HepG2 (cell line): ENCODE results near the gene CFAP73. TPM values are rescaled to one million over a fixed set of nuclear protein-coding genes. Genes with fewer than 3 reads are reported as not detected.

Experiments used
- CBX1 ChIP-seq: IDR thresholded peaks from one replicate; pipeline ENCODE4 v1.6.1; 2016; ENCODE audit warnings: antibody characterized with exemption, low read depth
- CENPBD1 ChIP-seq: sonication (generic); formaldehyde crosslinking; IDR thresholded peaks from 2 replicates; pipeline ENCODE4 v1.8.0; 2022; ENCODE audit warnings: missing genetic modification reagents, low read depth, mild to moderate bottlenecking, borderline replicate concordance
- ISX ChIP-seq: sonication (generic); formaldehyde crosslinking; conservative IDR thresholded peaks from 2 replicates; pipeline ENCODE4 v1.5.0; 2020; ENCODE audit warnings: missing genetic modification reagents
- KDM5A ChIP-seq: fragments of 200-600 bp; sonication (generic); IDR thresholded peaks from 2 replicates; pipeline ENCODE4 v1.7.0; 2018; ENCODE audit warnings: antibody characterized with exemption, mild to moderate bottlenecking, low read length, borderline replicate concordance
- NPAS2 ChIP-seq: sonication (generic); formaldehyde crosslinking; IDR thresholded peaks from 2 replicates; pipeline ENCODE4 v1.8.0; 2022; ENCODE audit warnings: mild to moderate bottlenecking, missing genetic modification reagents, borderline replicate concordance
- REPIN1 ChIP-seq: sonication (generic); formaldehyde crosslinking; IDR thresholded peaks from 2 replicates; pipeline ENCODE4 v1.8.0; 2022; ENCODE audit warnings: missing genetic modification reagents, low read depth, mild to moderate bottlenecking, borderline replicate concordance
- SALL1 ChIP-seq: sonication (generic); formaldehyde crosslinking; IDR thresholded peaks from 2 replicates; pipeline ENCODE4 v1.8.0; 2022; ENCODE audit warnings: mild to moderate bottlenecking, missing genetic modification reagents
- SRY ChIP-seq: sonication (generic); formaldehyde crosslinking; IDR thresholded peaks from 2 replicates; pipeline ENCODE4 v1.8.0; 2022; ENCODE audit warnings: mild to moderate bottlenecking, missing genetic modification reagents
- ZNF232 ChIP-seq: sonication (generic); formaldehyde crosslinking; IDR thresholded peaks from 2 replicates; pipeline ENCODE4 v1.4.0; 2020; ENCODE audit warnings: missing genetic modification reagents, borderline replicate concordance
- ZNF441 ChIP-seq: sonication (generic); formaldehyde crosslinking; IDR thresholded peaks from 2 replicates; pipeline ENCODE4 v1.7.0; 2021; ENCODE audit warnings: missing genetic modification reagents, borderline replicate concordance
- ZNF564 ChIP-seq: sonication (generic); formaldehyde crosslinking; IDR thresholded peaks from 2 replicates; pipeline ENCODE4 v1.8.1; 2023; ENCODE audit warnings: mild to moderate bottlenecking, missing genetic modification reagents
- ZNF678 ChIP-seq: sonication (generic); formaldehyde crosslinking; IDR thresholded peaks from 2 replicates; pipeline ENCODE4 v1.4.0; 2020; ENCODE audit warnings: mild to moderate bottlenecking, missing genetic modification reagents
- ZNF775 ChIP-seq: sonication (generic); formaldehyde crosslinking; IDR thresholded peaks from 2 replicates; pipeline ENCODE4 v1.4.0; 2020; ENCODE audit warnings: missing genetic modification reagents, mild to moderate bottlenecking, moderate library complexity, borderline replicate concordance
- polyA plus RNA-seq, 8 experiments: library from polyadenylated mRNA; depleted of rRNA in 3 of 8; stranded (reverse) in 7 of 8; unstranded in 1 of 8; fragments of >200 nt; fragmentation: Illumina TruSeq in 4 of 8; extraction: Trizol in 4 of 8; gene quantifications; 2 replicates each; pipeline versions ENCODE4 v1.2.1 to v1.2.3, GENCODE V29; 2011 to 2016; ENCODE audit warnings: low read depth in 4 of 8, missing spikeins in 1 of 8, mixed read lengths in 1 of 8; ENCODE audit not compliant: insufficient read depth in 1 of 8
- total RNA-seq, 5 experiments: library from RNA; depleted of rRNA; stranded (reverse); fragments of >200 nt; fragmentation: Illumina TruSeq; extraction: Trizol; gene quantifications; 2 replicates each; pipeline ENCODE4 v1.2.3, GENCODE V29; 2016; ENCODE audit warnings: low read depth in 1 of 5
- TF ChIP-seq, protein P1 (sequence below): IDR thresholded peaks from 2 replicates; pipeline ENCODE4 v1.6.1; 2016; ENCODE audit warnings: missing genetic modification reagents, missing compliant biosample characterization
- TF ChIP-seq, protein P2 (sequence below): sonication (generic); formaldehyde crosslinking; IDR thresholded peaks from 2 replicates; pipeline ENCODE4 v1.4.0; 2020; ENCODE audit warnings: mild to moderate bottlenecking, missing genetic modification reagents
- TF ChIP-seq, protein P3 (sequence below): sonication (generic); formaldehyde crosslinking; conservative IDR thresholded peaks from 2 replicates; pipeline ENCODE4 v1.5.0; 2020; ENCODE audit warnings: missing genetic modification reagents
- TF ChIP-seq, protein P4 (sequence below): IDR thresholded peaks from 2 replicates; pipeline ENCODE4 v1.6.1; 2016; ENCODE audit warnings: low read depth, missing genetic modification reagents, missing compliant biosample characterization

The CFAP73 gene
- total and polyA plus RNA-seq, 2 of the 13 experiments (the other 11 are each of a cell fraction or from before 2014, with no cell fraction given) = not detected

DNA sequence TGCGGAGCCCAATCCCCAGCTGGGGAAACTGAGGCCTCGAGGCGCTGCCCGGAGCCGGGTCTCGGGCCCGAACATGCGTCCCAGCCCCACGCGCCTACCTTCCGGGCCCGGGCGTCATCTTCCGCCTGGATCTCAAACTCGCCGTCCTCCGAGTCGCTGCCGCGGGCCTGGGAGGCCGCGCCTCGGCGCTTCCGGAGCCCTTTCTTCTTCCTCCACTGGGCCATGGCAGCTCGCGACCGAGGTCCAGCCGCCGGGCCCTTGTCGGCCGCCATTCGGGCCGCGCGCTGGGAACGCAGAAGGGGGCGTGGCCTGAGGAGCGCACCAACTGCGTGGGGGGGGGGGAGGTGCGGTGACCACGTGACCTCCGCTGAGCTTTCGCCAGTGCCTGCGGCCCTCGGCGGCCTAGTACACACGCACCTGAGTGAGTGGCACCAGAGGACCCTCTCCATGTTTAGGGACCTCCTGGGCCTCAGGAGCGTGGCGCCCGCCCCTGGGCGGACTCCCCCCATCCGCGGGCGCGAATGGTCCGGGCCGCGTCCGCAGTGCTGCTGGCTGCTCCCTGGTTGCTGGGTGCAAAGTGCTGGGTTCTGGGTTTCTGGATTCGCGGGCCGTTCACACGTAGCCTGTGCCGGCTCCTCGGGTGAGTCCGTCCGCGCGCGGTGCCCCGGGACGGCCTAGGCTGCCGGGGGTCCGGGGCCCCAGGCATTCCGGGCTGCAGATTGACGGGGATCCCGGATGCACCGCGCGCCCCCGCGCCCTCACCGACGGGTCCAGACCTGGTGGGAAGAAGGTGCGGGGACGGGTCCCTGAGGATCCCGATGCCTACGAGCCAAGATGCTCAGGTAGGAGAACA is 35.9 kb downstream of the CFAP73 start, which contains the start of the genes DDX54 and RITA1 (continued):
- TF ChIP-seq ZNF564 (CRISPR knock-in tag) = peak; percentile 74
- peak; percentile 76 for TF ChIP-seq ISX (CRISPR knock-in tag)
- TF ChIP-seq ZNF678 = peak; percentile 51; the same call in 1 of the 2 replicates
- TF ChIP-seq CENPBD1 = no peak
- peak; percentile 67 for TF ChIP-seq SALL1 (CRISPR knock-in tag)
- TF ChIP-seq, protein P1, sequence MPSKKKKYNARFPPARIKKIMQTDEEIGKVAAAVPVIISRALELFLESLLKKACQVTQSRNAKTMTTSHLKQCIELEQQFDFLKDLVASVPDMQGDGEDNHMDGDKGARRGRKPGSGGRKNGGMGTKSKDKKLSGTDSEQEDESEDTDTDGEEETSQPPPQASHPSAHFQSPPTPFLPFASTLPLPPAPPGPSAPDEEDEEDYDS (CRISPR knock-in tag) = peak; percentile 70; the same call in 1 of the 2 replicates
- TF ChIP-seq, protein P2, sequence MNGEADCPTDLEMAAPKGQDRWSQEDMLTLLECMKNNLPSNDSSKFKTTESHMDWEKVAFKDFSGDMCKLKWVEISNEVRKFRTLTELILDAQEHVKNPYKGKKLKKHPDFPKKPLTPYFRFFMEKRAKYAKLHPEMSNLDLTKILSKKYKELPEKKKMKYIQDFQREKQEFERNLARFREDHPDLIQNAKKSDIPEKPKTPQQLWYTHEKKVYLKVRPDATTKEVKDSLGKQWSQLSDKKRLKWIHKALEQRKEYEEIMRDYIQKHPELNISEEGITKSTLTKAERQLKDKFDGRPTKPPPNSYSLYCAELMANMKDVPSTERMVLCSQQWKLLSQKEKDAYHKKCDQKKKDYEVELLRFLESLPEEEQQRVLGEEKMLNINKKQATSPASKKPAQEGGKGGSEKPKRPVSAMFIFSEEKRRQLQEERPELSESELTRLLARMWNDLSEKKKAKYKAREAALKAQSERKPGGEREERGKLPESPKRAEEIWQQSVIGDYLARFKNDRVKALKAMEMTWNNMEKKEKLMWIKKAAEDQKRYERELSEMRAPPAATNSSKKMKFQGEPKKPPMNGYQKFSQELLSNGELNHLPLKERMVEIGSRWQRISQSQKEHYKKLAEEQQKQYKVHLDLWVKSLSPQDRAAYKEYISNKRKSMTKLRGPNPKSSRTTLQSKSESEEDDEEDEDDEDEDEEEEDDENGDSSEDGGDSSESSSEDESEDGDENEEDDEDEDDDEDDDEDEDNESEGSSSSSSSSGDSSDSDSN (CRISPR knock-in tag) = peak; percentile 87
- no peak for TF ChIP-seq REPIN1
- TF ChIP-seq, protein P3, sequence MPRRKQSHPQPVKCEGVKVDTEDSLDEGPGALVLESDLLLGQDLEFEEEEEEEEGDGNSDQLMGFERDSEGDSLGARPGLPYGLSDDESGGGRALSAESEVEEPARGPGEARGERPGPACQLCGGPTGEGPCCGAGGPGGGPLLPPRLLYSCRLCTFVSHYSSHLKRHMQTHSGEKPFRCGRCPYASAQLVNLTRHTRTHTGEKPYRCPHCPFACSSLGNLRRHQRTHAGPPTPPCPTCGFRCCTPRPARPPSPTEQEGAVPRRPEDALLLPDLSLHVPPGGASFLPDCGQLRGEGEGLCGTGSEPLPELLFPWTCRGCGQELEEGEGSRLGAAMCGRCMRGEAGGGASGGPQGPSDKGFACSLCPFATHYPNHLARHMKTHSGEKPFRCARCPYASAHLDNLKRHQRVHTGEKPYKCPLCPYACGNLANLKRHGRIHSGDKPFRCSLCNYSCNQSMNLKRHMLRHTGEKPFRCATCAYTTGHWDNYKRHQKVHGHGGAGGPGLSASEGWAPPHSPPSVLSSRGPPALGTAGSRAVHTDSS (CRISPR knock-in tag) = no peak
- peak; percentile 57; the same call in 1 of the 2 replicates for TF ChIP-seq ZNF232
- TF ChIP-seq SRY = peak; percentile 67
- peak; percentile 17 for TF ChIP-seq CBX1
- TF ChIP-seq NPAS2 (CRISPR knock-in tag) = no peak
- TF ChIP-seq ZNF441 = no peak
- TF ChIP-seq ZNF775 (CRISPR knock-in tag) = peak; percentile 40; the same call in 1 of the 2 replicates
- peak; percentile 68 for TF ChIP-seq KDM5A
- TF ChIP-seq, protein P4, sequence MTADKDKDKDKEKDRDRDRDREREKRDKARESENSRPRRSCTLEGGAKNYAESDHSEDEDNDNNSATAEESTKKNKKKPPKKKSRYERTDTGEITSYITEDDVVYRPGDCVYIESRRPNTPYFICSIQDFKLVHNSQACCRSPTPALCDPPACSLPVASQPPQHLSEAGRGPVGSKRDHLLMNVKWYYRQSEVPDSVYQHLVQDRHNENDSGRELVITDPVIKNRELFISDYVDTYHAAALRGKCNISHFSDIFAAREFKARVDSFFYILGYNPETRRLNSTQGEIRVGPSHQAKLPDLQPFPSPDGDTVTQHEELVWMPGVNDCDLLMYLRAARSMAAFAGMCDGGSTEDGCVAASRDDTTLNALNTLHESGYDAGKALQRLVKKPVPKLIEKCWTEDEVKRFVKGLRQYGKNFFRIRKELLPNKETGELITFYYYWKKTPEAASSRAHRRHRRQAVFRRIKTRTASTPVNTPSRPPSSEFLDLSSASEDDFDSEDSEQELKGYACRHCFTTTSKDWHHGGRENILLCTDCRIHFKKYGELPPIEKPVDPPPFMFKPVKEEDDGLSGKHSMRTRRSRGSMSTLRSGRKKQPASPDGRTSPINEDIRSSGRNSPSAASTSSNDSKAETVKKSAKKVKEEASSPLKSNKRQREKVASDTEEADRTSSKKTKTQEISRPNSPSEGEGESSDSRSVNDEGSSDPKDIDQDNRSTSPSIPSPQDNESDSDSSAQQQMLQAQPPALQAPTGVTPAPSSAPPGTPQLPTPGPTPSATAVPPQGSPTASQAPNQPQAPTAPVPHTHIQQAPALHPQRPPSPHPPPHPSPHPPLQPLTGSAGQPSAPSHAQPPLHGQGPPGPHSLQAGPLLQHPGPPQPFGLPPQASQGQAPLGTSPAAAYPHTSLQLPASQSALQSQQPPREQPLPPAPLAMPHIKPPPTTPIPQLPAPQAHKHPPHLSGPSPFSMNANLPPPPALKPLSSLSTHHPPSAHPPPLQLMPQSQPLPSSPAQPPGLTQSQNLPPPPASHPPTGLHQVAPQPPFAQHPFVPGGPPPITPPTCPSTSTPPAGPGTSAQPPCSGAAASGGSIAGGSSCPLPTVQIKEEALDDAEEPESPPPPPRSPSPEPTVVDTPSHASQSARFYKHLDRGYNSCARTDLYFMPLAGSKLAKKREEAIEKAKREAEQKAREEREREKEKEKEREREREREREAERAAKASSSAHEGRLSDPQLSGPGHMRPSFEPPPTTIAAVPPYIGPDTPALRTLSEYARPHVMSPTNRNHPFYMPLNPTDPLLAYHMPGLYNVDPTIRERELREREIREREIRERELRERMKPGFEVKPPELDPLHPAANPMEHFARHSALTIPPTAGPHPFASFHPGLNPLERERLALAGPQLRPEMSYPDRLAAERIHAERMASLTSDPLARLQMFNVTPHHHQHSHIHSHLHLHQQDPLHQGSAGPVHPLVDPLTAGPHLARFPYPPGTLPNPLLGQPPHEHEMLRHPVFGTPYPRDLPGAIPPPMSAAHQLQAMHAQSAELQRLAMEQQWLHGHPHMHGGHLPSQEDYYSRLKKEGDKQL (CRISPR knock-in tag) = 0 out of 2 replicates have a peak, but pooled peaks have one; percentile 51
